ENCODE data around the gene ARHGEF5. TPM values are rescaled to one million over a fixed set of nuclear protein-coding genes. Genes with fewer than 3 reads are reported as not detected.
"Not testable (repeated sequence)": the region's sequence is repeated elsewhere in the genome, so short reads cannot be mapped to it uniquely, and the experiment has no call there.

The ARHGEF5 gene
- total and polyA plus RNA-seq, 8 donors: 13.0 to 37.1 (median 24.8) TPM

DNA sequence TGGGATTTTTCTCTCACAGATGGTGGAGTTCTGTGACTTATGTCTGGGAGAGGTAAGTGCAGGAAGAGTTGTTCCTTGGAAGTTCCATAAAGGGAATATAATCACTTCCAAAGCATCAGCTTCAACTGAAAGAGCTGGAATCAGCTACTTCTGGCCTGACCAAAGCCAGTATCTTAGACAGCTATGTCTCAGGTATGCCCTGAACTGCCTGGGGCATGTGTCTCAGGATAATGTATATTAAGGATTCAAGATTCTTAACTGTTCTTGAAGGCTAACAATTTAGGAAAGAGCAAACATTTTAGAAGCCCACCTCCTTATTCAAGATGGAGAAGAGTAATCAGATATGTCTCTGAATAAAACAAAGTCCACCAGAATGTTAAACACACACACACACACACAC lies 60.7 kb downstream of the ARHGEF5 start:
- H3K4me3 ChIP-seq: no peak overlapping the region
- ATAC-seq: no peak
- H3K9me3 ChIP-seq: peaks cover 0 to 3% of the 10 kb centered on the region in 2 donors
- TF ChIP-seq, protein P1, sequence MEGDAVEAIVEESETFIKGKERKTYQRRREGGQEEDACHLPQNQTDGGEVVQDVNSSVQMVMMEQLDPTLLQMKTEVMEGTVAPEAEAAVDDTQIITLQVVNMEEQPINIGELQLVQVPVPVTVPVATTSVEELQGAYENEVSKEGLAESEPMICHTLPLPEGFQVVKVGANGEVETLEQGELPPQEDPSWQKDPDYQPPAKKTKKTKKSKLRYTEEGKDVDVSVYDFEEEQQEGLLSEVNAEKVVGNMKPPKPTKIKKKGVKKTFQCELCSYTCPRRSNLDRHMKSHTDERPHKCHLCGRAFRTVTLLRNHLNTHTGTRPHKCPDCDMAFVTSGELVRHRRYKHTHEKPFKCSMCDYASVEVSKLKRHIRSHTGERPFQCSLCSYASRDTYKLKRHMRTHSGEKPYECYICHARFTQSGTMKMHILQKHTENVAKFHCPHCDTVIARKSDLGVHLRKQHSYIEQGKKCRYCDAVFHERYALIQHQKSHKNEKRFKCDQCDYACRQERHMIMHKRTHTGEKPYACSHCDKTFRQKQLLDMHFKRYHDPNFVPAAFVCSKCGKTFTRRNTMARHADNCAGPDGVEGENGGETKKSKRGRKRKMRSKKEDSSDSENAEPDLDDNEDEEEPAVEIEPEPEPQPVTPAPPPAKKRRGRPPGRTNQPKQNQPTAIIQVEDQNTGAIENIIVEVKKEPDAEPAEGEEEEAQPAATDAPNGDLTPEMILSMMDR (IDR thresholded peaks at IDR 0.05): no peak
- no peaks in the 10 kb centered on the region for H3K4me1 ChIP-seq
- no peak overlapping the region for H3K27ac ChIP-seq
- DNase-seq: no peak
- no peaks in the 10 kb centered on the region for H3K36me3 ChIP-seq
- H3K27me3 ChIP-seq: peaks cover 0 to 10% of the 10 kb centered on the region in 2 donors
- intact Hi-C loops (cut with DNase I): no loop called here

DNA sequence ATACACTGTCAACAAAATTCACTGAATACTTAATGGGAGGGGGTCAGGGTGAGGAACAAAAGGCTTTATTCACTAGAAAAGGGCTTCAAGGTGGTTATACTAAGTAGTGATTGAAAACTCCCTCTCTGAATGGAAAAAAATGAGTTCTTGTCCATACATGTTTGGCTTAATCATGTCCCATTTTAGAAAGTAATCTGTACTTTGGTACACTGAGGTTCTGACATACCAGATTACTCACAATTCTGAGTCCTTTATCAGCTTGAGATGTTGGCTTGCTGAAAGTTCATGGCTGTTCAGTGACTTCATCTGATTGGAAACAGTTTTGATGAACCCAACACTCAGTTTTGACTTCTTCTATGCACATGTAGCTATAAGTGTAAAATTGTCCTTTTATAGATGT lies 61.1 kb downstream of the ARHGEF5 start:
- Histone ChIP-seq H3K36me3 (no peaks in the 10 kb centered on the region), H3K27ac (no peak overlapping the region), H3K27me3 (peaks cover 0 to 5% of the 10 kb centered on the region in 2 donors), H3K9me3 (peaks cover 0 to 3% of the 10 kb centered on the region in 2 donors), H3K4me3 (no peak overlapping the region), H3K4me1 (no peaks in the 10 kb centered on the region)
- DNase-seq (no peak), ATAC-seq (no peak)
- intact Hi-C loops (cut with DNase I): no loop called here
- TF ChIP-seq, protein P1 (IDR thresholded peaks at IDR 0.05): no peak

DNA sequence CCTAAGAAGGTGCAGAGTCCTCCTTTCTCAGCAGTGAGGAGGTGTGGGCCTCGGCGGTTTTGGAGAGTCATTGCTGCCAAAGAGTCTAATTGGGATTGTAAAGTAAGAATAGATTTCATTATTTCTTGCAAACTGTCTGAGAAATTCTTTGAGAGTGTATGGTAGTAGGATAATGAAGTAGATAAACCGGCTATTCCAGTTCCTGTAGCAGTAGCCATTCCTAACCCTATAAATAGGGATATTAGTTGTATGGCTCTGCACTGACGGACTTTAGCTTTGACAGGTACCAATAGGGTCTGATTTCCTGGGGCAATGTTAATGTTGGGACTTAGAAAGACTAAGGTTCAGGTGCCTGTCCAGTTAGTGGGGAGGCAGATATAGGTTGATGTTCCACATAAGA lies 63.7 kb downstream of the ARHGEF5 start:
- H3K9me3 ChIP-seq; H3K4me3 ChIP-seq; H3K27me3 ChIP-seq; H3K4me1 ChIP-seq; DNase-seq; intact Hi-C loops (cut with DNase I); ATAC-seq; H3K36me3 ChIP-seq; H3K27ac ChIP-seq: not testable (repeated sequence)

DNA sequence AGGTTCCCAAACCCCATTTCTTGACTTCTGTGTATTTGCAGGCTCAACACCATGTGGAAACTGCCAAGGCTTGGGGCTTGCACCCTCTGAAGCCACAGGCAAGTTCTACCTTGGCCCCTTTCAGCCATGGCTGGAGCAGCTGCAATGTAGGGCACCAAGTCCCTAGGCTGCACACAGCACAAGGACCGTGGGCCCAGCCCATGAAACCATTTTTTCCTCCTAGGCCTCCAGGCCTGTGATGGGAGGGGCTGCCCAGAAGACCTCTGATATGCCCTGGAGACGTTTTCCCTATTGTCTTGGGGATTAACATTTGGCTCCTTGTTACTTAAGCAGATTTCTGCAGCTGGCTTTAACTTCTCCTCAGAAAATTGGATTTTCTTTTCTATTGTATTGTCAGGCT lies 72.3 kb downstream of the ARHGEF5 start:
- DNase-seq; ATAC-seq; H3K4me1 ChIP-seq; H3K36me3 ChIP-seq; H3K4me3 ChIP-seq; H3K27ac ChIP-seq; intact Hi-C loops (cut with DNase I); H3K27me3 ChIP-seq: not testable (repeated sequence)
- H3K9me3 ChIP-seq: peaks cover 0 to 29% of the 10 kb centered on the region in 2 donors

DNA sequence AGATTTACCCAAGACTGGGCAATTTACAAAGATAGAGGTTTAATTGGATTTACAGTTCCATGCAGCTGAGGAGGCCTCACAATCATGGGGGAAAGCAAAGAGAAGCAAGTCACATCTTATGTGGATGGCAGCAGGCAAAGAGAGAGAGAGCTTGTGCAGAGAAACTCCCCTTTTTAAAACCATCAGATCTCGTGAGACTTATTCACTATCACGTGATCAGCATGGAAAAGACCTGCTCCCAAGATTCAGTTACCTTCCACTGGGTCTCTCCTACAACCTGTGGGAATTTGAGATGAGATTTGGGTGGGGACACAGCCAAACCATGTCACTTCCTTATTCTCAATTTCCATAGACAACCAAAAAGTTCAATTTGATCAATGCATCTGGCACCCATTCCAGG lies 73.2 kb downstream of the ARHGEF5 start:
- Histone ChIP-seq H3K4me3 (no peak overlapping the region), H3K27ac (no peak overlapping the region), H3K27me3 (no peaks in the 10 kb centered on the region), H3K36me3 (no peaks in the 10 kb centered on the region), H3K9me3 (peaks cover 0 to 29% of the 10 kb centered on the region in 2 donors), H3K4me1 (no peaks in the 10 kb centered on the region)
- ATAC-seq (no peak), DNase-seq (no peak)
- TF ChIP-seq, protein P1 (IDR thresholded peaks at IDR 0.05): no peak
- intact Hi-C loops (cut with DNase I): no loop called here

Other genes with a start within 250 kb of the ARHGEF5 start
- not detected for gene OR2A2, start 245.8 kb upstream of the ARHGEF5 start, total RNA-seq
- not detected for gene OR2A2, start 245.8 kb upstream of the ARHGEF5 start, polyA plus RNA-seq (ENCODE audit: insufficient read length in 6 of 6)
- gene OR2A14, start 232.2 kb upstream of the ARHGEF5 start, total RNA-seq: not detected
- gene OR2A14, start 232.2 kb upstream of the ARHGEF5 start, polyA plus RNA-seq (ENCODE audit: insufficient read length in 6 of 6): under 1 TPM in 4 of 6 donors, not detected in 2; 0.14 to 0.20 (median 0.15) TPM
- 1 to 10 TPM; 5.0 to 5.3 TPM for gene CTAGE4, start 171.9 kb upstream of the ARHGEF5 start, total RNA-seq
- 10 to 100 TPM in 3 of 6 donors, 1 to 10 TPM in 3; 1.7 to 19.5 (median 7.9) TPM for gene CTAGE4, start 171.9 kb upstream of the ARHGEF5 start, polyA plus RNA-seq (ENCODE audit: insufficient read length in 6 of 6)
- 1 to 10 TPM; 1.0 to 8.6 TPM for gene ARHGEF35, start 159.6 kb upstream of the ARHGEF5 start, total RNA-seq
- 10 to 100 TPM; 13.0 to 18.1 (median 15.2) TPM for gene ARHGEF35, start 159.6 kb upstream of the ARHGEF5 start, polyA plus RNA-seq (ENCODE audit: insufficient read length in 6 of 6)
- not detected for gene OR2A42, start 115.8 kb upstream of the ARHGEF5 start, total RNA-seq
- 1 to 10 TPM; 1.1 to 5.6 (median 3.2) TPM for gene OR2A42, start 115.8 kb upstream of the ARHGEF5 start, polyA plus RNA-seq (ENCODE audit: insufficient read length in 6 of 6)
- 1 to 10 TPM; 5.3 to 5.6 TPM for gene OR2A7, start 90.6 kb upstream of the ARHGEF5 start, total RNA-seq
- 10 to 100 TPM in 5 of 6 donors, 1 to 10 TPM in 1; 7.1 to 25.2 (median 17.4) TPM for gene OR2A7, start 90.6 kb upstream of the ARHGEF5 start, polyA plus RNA-seq (ENCODE audit: insufficient read length in 6 of 6)
- gene CTAGE8, start 86.1 kb upstream of the ARHGEF5 start, total RNA-seq: 1 to 10 TPM in 1 of 2 donors, not detected in 1; 3.0 TPM
- 10 to 100 TPM in 1 of 6 donors, 1 to 10 TPM in 5; 5.3 to 11.3 (median 7.8) TPM for gene CTAGE8, start 86.1 kb upstream of the ARHGEF5 start, polyA plus RNA-seq (ENCODE audit: insufficient read length in 6 of 6)
- not detected for gene OR2A1, start 43.0 kb upstream of the ARHGEF5 start, total RNA-seq
- gene OR2A1, start 43.0 kb upstream of the ARHGEF5 start, polyA plus RNA-seq (ENCODE audit: insufficient read length in 6 of 6): 1 to 10 TPM; 1.6 to 3.2 (median 2.7) TPM
- gene NOBOX, start 48.3 kb downstream of the ARHGEF5 start, total RNA-seq: not detected
- not detected for gene NOBOX, start 48.3 kb downstream of the ARHGEF5 start, polyA plus RNA-seq (ENCODE audit: insufficient read length in 6 of 6)

Data from left lung (tissue), 10 donors.